NT2/D1 (cell line): Measurements from ENCODE around the gene ZNF189.

Source experiments
- DNase-seq: peaks from one replicate; pipeline ENCODE4 v3.0.0-alpha.2; 2011; ENCODE audit warnings: low read depth, low spot score
- H3K27me3 ChIP-seq: 2 replicates; pipeline ENCODE4 v1.6.0; 2011; ENCODE audit warnings: mild to moderate bottlenecking; ENCODE audit not compliant: insufficient read length, insufficient read depth
- H3K36me3 ChIP-seq: 2 replicates; pipeline ENCODE4 v1.6.1; 2011; ENCODE audit warnings: mild to moderate bottlenecking, low read length, mixed read lengths; ENCODE audit not compliant: insufficient read depth, insufficient read length
- H3K4me1 ChIP-seq: 2 replicates; pipeline ENCODE4 v1.5.1; 2011; ENCODE audit not compliant: insufficient read depth, insufficient read length
- H3K4me3 ChIP-seq: 2 replicates; pipeline ENCODE4 v1.5.1; 2011; ENCODE audit warnings: low read depth; ENCODE audit not compliant: insufficient read length
- H3K9ac ChIP-seq: 2 replicates; pipeline ENCODE4 v1.6.0; 2011; ENCODE audit warnings: low read depth; ENCODE audit not compliant: insufficient read length
- H3K9me3 ChIP-seq: 2 replicates; pipeline ENCODE4 v1.5.1; 2011; ENCODE audit warnings: mild to moderate bottlenecking, low read length; ENCODE audit not compliant: insufficient read depth
- SUZ12 ChIP-seq: IDR thresholded peaks from 2 replicates; pipeline ENCODE4 v1.6.1; 2011; ENCODE audit not compliant: insufficient read length, insufficient read depth; ENCODE audit errors: extremely low read depth
- YY1 ChIP-seq: IDR thresholded peaks from 2 replicates; pipeline ENCODE4 v1.6.1; 2011; ENCODE audit not compliant: insufficient read length, insufficient read depth
- ZNF274 ChIP-seq: IDR thresholded peaks from 2 replicates; pipeline ENCODE4 v1.6.1; 2011; ENCODE audit warnings: mild to moderate bottlenecking, low read depth, low read length

ZNF189 gene

GRCh38 chr9:101397746-101398067 is 944 bp upstream of the ZNF189 start:
- no peak for TF ChIP-seq SUZ12
- no peak for TF ChIP-seq YY1
- no peak for TF ChIP-seq ZNF274
- Histone ChIP-seq H3K9me3 (peaks cover 36% of the 10 kb centered on the region), H3K36me3 (peaks cover 57% of the 10 kb centered on the region), H3K27me3 (no peaks in the 10 kb centered on the region), H3K4me3 (peak overlapping the region; percentile 85), H3K4me1 (no peaks in the 10 kb centered on the region), H3K9ac (peak overlapping the region; percentile 89)
- DNase-seq = no peak

- H3K36me3 ChIP-seq = peaks cover 70% of the 10 kb centered on the region
- DNase-seq = no peak
- H3K27me3 ChIP-seq = no peaks in the 10 kb centered on the region
- no peaks in the 10 kb centered on the region for H3K4me1 ChIP-seq
- no peak for TF ChIP-seq SUZ12
- TF ChIP-seq YY1 = no peak
- TF ChIP-seq ZNF274 = no peak
- peaks cover 35% of the 10 kb centered on the region for H3K9me3 ChIP-seq
- H3K4me3 ChIP-seq = peak overlapping the region; percentile 85
- H3K9ac ChIP-seq = peak overlapping the region; percentile 88
Measured at GRCh38 chr9:101398930-101399642, 435 bp downstream of the ZNF189 start.

- no peaks in the 10 kb centered on the region for H3K4me1 ChIP-seq
- H3K27me3 ChIP-seq = no peaks in the 10 kb centered on the region
- H3K9ac ChIP-seq = peak overlapping the region; percentile 88
- peaks cover 31% of the 10 kb centered on the region for H3K9me3 ChIP-seq
- peaks cover 70% of the 10 kb centered on the region for H3K36me3 ChIP-seq
- no peak for DNase-seq
- TF ChIP-seq ZNF274 (no peak), YY1 (no peak), SUZ12 (no peak)
- peak overlapping the region; percentile 85 for H3K4me3 ChIP-seq
Measured at GRCh38 chr9:101399643-101399970, 956 bp downstream of the ZNF189 start.

GRCh38 chr9:101400120-101400519 is 1.5 kb downstream of the ZNF189 start:
- DNase-seq = no peak
- H3K4me1 ChIP-seq = no peaks in the 10 kb centered on the region
- no peaks in the 10 kb centered on the region for H3K27me3 ChIP-seq
- H3K9ac ChIP-seq = no peak overlapping the region
- H3K4me3 ChIP-seq = no peak overlapping the region
- H3K9me3 ChIP-seq = peaks cover 31% of the 10 kb centered on the region
- H3K36me3 ChIP-seq = peaks cover 73% of the 10 kb centered on the region
- TF ChIP-seq YY1 = no peak
- no peak for TF ChIP-seq SUZ12
- no peak for TF ChIP-seq ZNF274

GRCh38 chr9:101403516-101404285 is 5.0 kb downstream of the ZNF189 start:
- Histone ChIP-seq H3K4me1 (no peaks in the 10 kb centered on the region), H3K36me3 (peaks cover 90% of the 10 kb centered on the region), H3K9ac (no peak overlapping the region), H3K4me3 (no peak overlapping the region), H3K27me3 (no peaks in the 10 kb centered on the region), H3K9me3 (peaks cover 55% of the 10 kb centered on the region)
- TF ChIP-seq YY1 = no peak
- no peak for TF ChIP-seq SUZ12
- TF ChIP-seq ZNF274 = no peak
- no peak for DNase-seq

- no peak for DNase-seq
- H3K36me3 ChIP-seq = peaks cover 67% of the 10 kb centered on the region
- TF ChIP-seq ZNF274 (peak; percentile 69), SUZ12 (no peak), YY1 (no peak)
Measured at GRCh38 chr9:101408374-101409078, 9.9 kb downstream of the ZNF189 start.

GRCh38 chr9:101409079-101409477 is 10.4 kb downstream of the ZNF189 start:
- Histone ChIP-seq H3K27me3 (no peaks in the 10 kb centered on the region), H3K9ac (no peak overlapping the region), H3K9me3 (peaks cover 70% of the 10 kb centered on the region), H3K4me3 (no peak overlapping the region), H3K4me1 (no peaks in the 10 kb centered on the region), H3K36me3 (peaks cover 61% of the 10 kb centered on the region)
- TF ChIP-seq ZNF274 (peak; percentile 3; the same call in 1 of the 2 replicates), YY1 (no peak)
- DNase-seq = no peak

More at GRCh38 chr9:101408374-101409078, 9.9 kb downstream of the ZNF189 start:
- no peak overlapping the region for H3K4me3 ChIP-seq
- H3K9me3 ChIP-seq = peaks cover 76% of the 10 kb centered on the region
- H3K9ac ChIP-seq = no peak overlapping the region
- H3K4me1 ChIP-seq = no peaks in the 10 kb centered on the region
- H3K27me3 ChIP-seq = no peaks in the 10 kb centered on the region
